Neural progenitor cell (in vitro differentiated cells): Measurements from ENCODE around the gene VSIG10L2. TPM values are rescaled to one million over a fixed set of nuclear protein-coding genes. Genes with fewer than 3 reads are reported as not detected.

ENCODE experiments used
- DNase-seq: peaks from one replicate; pipeline ENCODE4 v3.0.0-alpha.2; 2016; ENCODE audit warnings: low spot score
- H2AFZ ChIP-seq: fragments of 200-600 bp; sonication (generic); replicated peaks from 2 replicates; pipeline ENCODE4 v1.6.1; 2016; ENCODE audit warnings: antibody characterized with exemption
- H3F3A ChIP-seq: fragments of 200-600 bp; sonication (generic); 2 replicates; pipeline ENCODE4 v1.6.1; 2016; ENCODE audit warnings: antibody characterized with exemption, low read depth
- H3K27ac ChIP-seq: fragments of 200-600 bp; sonication (generic); 2 replicates; pipeline ENCODE4 v1.5.1; 2016; ENCODE audit warnings: mild to moderate bottlenecking
- H3K27me3 ChIP-seq: fragments of 200-600 bp; sonication (generic); 2 replicates; pipeline ENCODE4 v1.6.1; 2016; ENCODE audit warnings: mild to moderate bottlenecking, moderate library complexity
- H3K36me3 ChIP-seq: fragments of 200-600 bp; sonication (generic); 2 replicates; pipeline ENCODE4 v1.5.1; 2016
- H3K4me1 ChIP-seq: fragments of 200-600 bp; sonication (generic); 2 replicates; pipeline ENCODE4 v1.6.1; 2016; ENCODE audit warnings: mixed run types
- H3K4me2 ChIP-seq: fragments of 200-600 bp; sonication (generic); 2 replicates; pipeline ENCODE4 v1.6.1; 2016
- H3K4me3 ChIP-seq: fragments of 200-600 bp; sonication (generic); 2 replicates; pipeline ENCODE4 v1.5.1; 2016
- H3K79me2 ChIP-seq: fragments of 200-600 bp; sonication (generic); 2 replicates; pipeline ENCODE4 v1.6.1; 2016; ENCODE audit warnings: low read depth
- H3K9ac ChIP-seq: fragments of 200-600 bp; sonication (generic); 2 replicates; pipeline ENCODE4 v1.6.1; 2016
- H3K9me3 ChIP-seq: fragments of 200-600 bp; sonication (generic); 2 replicates; pipeline ENCODE4 v1.5.1; 2016; ENCODE audit warnings: low read depth
- H4K20me1 ChIP-seq: fragments of 200-600 bp; sonication (generic); 2 replicates; pipeline ENCODE4 v1.6.1; 2016; ENCODE audit warnings: low read depth
- H3K27ac Mint-ChIP-seq: 3 replicates; pipeline ENCODE4 v1.8.0; 2021; ENCODE audit warnings: mixed read lengths
- H3K27me3 Mint-ChIP-seq: 2 replicates; pipeline ENCODE4 v1.8.0; 2022; ENCODE audit warnings: low read depth, mild to moderate bottlenecking, inconsistent platforms, moderate library complexity, mixed read lengths; ENCODE audit not compliant: insufficient read depth
- H3K36me3 Mint-ChIP-seq: 3 replicates; pipeline ENCODE4 v1.8.0; 2021; ENCODE audit warnings: mixed read lengths
- H3K4me1 Mint-ChIP-seq: 3 replicates; pipeline ENCODE4 v1.8.0; 2021; ENCODE audit warnings: mixed read lengths
- H3K4me3 Mint-ChIP-seq: 3 replicates; pipeline ENCODE4 v1.8.0; 2021; ENCODE audit warnings: mild to moderate bottlenecking, moderate library complexity, mixed read lengths
- H3K9me3 Mint-ChIP-seq: 3 replicates; pipeline ENCODE4 v1.8.0; 2020; ENCODE audit warnings: mixed read lengths
- CTCF ChIP-seq: fragments of 200-600 bp; sonication (generic); IDR thresholded peaks from 2 replicates; pipeline ENCODE4 v1.5.1; 2017; ENCODE audit warnings: antibody characterized with exemption, mild to moderate bottlenecking
- EZH2 ChIP-seq: fragments of 200-600 bp; sonication (generic); IDR thresholded peaks from 2 replicates; pipeline ENCODE4 v1.6.1; 2017; ENCODE audit warnings: antibody characterized with exemption, mild to moderate bottlenecking, moderate library complexity
- EZH2phosphoT487 ChIP-seq: fragments of 200-600 bp; sonication (generic); IDR thresholded peaks from 2 replicates; pipeline ENCODE4 v1.6.1; 2017; ENCODE audit warnings: antibody characterized with exemption
- total RNA-seq: library from RNA; depleted of rRNA; stranded (reverse); fragments of >200 nt; gene quantifications from 2 replicates; pipeline ENCODE4 v1.2.3, GENCODE V29; 2015; ENCODE audit warnings: low replicate concordance

The VSIG10L2 gene
- total RNA-seq, 1 donor from 2014 or later: not detected

DNA sequence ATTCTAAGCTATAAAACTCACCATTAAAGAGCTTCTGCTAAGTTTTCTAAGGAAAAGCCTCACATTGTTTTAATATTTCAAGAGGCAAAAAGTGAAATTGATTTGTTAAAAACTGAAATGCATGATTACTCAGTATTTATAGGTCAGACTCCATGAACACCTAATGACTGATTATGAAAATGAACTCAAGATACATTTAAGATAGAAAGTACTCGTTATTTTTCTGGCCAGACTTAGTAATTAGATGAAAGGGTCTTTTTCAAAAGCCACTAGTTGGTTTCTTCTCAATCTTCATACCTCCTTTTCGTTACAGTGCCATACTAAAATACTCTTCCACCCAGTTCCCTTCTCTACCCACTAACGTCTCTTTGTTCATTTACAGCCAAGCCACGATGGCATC, 56.3 kb downstream of the VSIG10L2 start:
- no peak overlapping the region for H2AFZ ChIP-seq
- no peaks in the 10 kb centered on the region for H3F3A ChIP-seq
- Mint-ChIP-seq H3K9me3 (no peaks in the 10 kb centered on the region), H3K27me3 (no peaks in the 10 kb centered on the region), H3K36me3 (peaks cover 57% of the 10 kb centered on the region), H3K27ac (no peak overlapping the region), H3K4me1 (no peaks in the 10 kb centered on the region), H3K4me3 (no peak overlapping the region)
- H3K79me2 ChIP-seq: no peaks in the 10 kb centered on the region
- H3K4me3 ChIP-seq: no peak overlapping the region
- no peaks in the 10 kb centered on the region for H3K9me3 ChIP-seq
- no peak for DNase-seq
- H3K36me3 ChIP-seq: peaks cover 14% of the 10 kb centered on the region
- H3K27ac ChIP-seq: no peak overlapping the region
- no peaks in the 10 kb centered on the region for H3K4me1 ChIP-seq
- no peak overlapping the region for H3K9ac ChIP-seq
- no peaks in the 10 kb centered on the region for H3K27me3 ChIP-seq
- H4K20me1 ChIP-seq: no peaks in the 10 kb centered on the region
- TF ChIP-seq EZH2: no peak
- TF ChIP-seq EZH2phosphoT487: no peak
- no peak for TF ChIP-seq CTCF
- no peak overlapping the region for H3K4me2 ChIP-seq

Other genes with a start within 250 kb of the VSIG10L2 start
- not detected in 2 replicates for gene PATE1, start 199.8 kb upstream of the VSIG10L2 start, total RNA-seq
- gene PATE2, start 167.2 kb upstream of the VSIG10L2 start, total RNA-seq: 0.24 TPM in 1 of 2 replicates, not detected in the other
- gene PATE3, start 157.9 kb upstream of the VSIG10L2 start, total RNA-seq: not detected in 2 replicates
- not detected in 2 replicates for gene PATE4, start 112.7 kb upstream of the VSIG10L2 start, total RNA-seq
- 7.7 and 8.9 TPM in 2 replicates for gene HYLS1, start 58.4 kb upstream of the VSIG10L2 start, total RNA-seq
- gene PUS3, start 42.8 kb upstream of the VSIG10L2 start, total RNA-seq: 13.3 and 22.1 TPM in 2 replicates
- 8.9 and 12.4 TPM in 2 replicates for gene DDX25, start 41.5 kb upstream of the VSIG10L2 start, total RNA-seq
- 50.5 and 71.3 TPM in 2 replicates for gene CDON, start 116.8 kb downstream of the VSIG10L2 start, total RNA-seq